Prostate gland (tissue), 2 donors: Measurements from ENCODE around the gene TBC1D30.

Experiments
- POLR2A ChIP-seq: fragments of 450-650 bp; IDR thresholded peaks from one replicate; pipeline ENCODE4 v1.6.1; 2016; ENCODE audit warnings: antibody characterized with exemption, mild to moderate bottlenecking
- POLR2AphosphoS5 ChIP-seq: sonication (generic); formaldehyde crosslinking; IDR thresholded peaks from one replicate; pipeline ENCODE4 v1.6.1; 2017; ENCODE audit warnings: antibody characterized with exemption
- TF ChIP-seq, protein P1 (sequence below), 4 experiments: fragments of 200-600 bp in 2 of 4; fragments of 450-650 bp in 2 of 4; sonication (generic) in 2 of 4; IDR thresholded peaks; 1 replicate in 3 of 4; 2 replicates in 1 of 4; pipeline ENCODE4 v1.5.1; 2016 to 2019; ENCODE audit warnings: antibody characterized with exemption in 4 of 4, mild to moderate bottlenecking in 2 of 4, moderate library complexity in 2 of 4

DNA sequence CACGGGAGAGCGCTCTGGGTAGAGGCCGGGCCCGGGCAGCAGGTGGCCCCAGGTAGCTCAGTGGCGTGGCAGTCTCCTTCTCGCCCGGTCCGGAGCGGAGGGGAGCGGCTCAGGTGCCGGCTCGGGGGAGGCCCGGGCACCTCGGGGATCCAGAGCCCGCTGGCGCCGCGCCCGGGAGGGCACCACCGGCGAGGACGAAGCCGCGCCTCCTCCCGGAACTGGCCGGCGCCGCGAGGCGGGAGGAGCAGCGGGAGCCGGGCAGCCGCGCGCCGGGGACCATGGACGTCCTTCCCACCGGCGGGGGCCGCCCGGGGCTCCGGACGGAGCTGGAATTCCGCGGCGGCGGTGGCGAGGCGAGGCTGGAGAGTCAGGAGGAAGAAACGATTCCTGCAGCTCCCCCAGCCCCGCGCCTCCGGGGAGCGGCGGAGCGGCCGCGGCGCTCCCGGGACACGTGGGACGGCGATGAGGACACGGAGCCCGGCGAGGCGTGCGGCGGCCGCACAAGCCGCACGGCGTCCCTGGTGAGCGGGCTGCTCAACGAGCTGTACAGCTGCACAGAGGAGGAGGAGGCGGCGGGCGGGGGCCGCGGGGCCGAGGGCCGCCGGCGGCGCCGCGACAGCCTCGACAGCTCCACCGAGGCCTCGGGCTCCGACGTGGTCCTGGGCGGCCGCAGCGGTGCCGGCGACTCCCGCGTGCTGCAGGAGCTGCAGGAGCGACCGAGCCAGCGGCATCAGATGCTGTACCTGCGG, 43.7 kb upstream of the TBC1D30 start:
- TF ChIP-seq POLR2AphosphoS5 (no peak), POLR2A (no peak)
- TF ChIP-seq, protein P1, sequence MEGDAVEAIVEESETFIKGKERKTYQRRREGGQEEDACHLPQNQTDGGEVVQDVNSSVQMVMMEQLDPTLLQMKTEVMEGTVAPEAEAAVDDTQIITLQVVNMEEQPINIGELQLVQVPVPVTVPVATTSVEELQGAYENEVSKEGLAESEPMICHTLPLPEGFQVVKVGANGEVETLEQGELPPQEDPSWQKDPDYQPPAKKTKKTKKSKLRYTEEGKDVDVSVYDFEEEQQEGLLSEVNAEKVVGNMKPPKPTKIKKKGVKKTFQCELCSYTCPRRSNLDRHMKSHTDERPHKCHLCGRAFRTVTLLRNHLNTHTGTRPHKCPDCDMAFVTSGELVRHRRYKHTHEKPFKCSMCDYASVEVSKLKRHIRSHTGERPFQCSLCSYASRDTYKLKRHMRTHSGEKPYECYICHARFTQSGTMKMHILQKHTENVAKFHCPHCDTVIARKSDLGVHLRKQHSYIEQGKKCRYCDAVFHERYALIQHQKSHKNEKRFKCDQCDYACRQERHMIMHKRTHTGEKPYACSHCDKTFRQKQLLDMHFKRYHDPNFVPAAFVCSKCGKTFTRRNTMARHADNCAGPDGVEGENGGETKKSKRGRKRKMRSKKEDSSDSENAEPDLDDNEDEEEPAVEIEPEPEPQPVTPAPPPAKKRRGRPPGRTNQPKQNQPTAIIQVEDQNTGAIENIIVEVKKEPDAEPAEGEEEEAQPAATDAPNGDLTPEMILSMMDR (IDR thresholded peaks at IDR 0.05), result peak in 2 of 4 experiments; percentile 24 to 26
